Heart left ventricle (tissue), 13 donors: ENCODE results near the gene UGT1A10.
"Not testable (repeated sequence)": the region's sequence is repeated elsewhere in the genome, so short reads cannot be mapped to it uniquely, and the experiment has no call there.

Experiments used
- CTCF ChIP-seq, 12 donors: fragments of 200-600 bp; sonication (generic) in 4 of 12; IDR thresholded peaks; one replicate each; pipeline versions ENCODE4 v1.5.0 to v1.8.0; 2018 to 2022; ENCODE audit warnings: antibody characterized with exemption in 12 of 12, mild to moderate bottlenecking in 5 of 12
- POLR2A ChIP-seq, 2 donors: fragments of 450-650 bp; IDR thresholded peaks; one replicate each; pipeline ENCODE4 v1.6.1; 2017; ENCODE audit warnings: antibody characterized with exemption in 2 of 2, mild to moderate bottlenecking in 2 of 2, moderate library complexity in 2 of 2
- donor health status: ischemic (EF 13 %, LVEDD 7.1; RV severe dilation, severe dysfunction).
- donor health status: DM: no; HTN: yes; CAD: no.
- donor health status: DM: no; HTN: no; CAD: no.
- donor health status: ischemic (EF 25% LVEDD 6.9; RV normal size, moderate dysfunction).
- donor health status: ischemic (EF 25% LVEDD 5.7; RV mildly dilated, moderate dysfunction).
- donor health status: ischemic (EF 35%, LVEDD 5.7; RV mildly dilated, moderate dysfunction).
- donor health status: nonischemic (EF 11% LVEDD 7.7; RV severe dilation, severe dysfunction).
- donor health status: DM: yes; HTN: yes; CAD: no.
- donor health status: PGD.
- donor health status: ischemic (EF 29% LVEDD 5.4; RV normal size, mild dysfunction).
- donor health status: nonischemic (EF 23%, LVEDD 6.1; RV moderate dilation, normal function).

DNA sequence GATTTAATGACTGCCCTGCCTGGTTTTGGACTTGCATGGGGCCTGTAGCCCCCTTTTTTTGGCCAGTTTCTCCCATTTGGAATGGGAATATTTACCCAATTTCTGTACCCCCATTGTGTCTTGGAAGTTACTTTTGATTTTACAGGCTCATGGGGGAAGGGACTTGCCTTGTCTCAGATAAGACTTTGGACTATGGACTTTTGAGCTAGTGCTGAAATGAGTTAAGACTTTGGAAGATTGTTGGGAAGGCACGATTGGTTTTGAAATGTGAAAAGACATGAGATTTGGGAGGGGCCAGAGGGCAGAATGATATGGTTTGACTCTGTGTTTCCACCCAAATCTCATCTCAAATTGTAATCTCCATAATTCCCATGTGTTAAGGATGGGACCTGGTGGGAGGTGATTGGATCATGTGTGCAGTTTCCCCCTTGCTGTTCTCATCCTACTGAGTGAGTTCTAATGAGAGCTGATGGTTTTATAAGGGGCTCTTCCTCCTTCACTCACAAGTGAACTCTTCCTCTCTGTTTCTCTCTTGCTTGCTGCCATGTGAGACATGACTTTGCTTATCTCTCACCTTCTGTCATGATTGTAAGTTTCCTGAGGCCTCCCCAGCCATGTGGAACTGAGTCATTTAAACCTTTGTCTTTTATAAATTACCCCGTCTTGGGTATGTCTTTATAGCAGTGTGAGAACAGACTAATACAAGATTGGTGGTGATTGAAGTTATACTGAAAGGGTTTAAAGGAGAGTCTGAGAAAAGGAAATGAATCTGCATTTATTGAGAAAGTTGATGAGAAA is 115.2 kb downstream of the UGT1A10 start:
- TF ChIP-seq CTCF, POLR2A (IDR thresholded peaks at IDR 0.05): not testable (repeated sequence)
